GM23248 (cell line): Measurements from ENCODE around the gene SLC22A3.

Source experiments
- EZH2 ChIP-seq: fragments of 200-600 bp; sonication (generic); IDR thresholded peaks from 2 replicates; pipeline ENCODE4 v1.6.1; 2018; ENCODE audit warnings: antibody characterized with exemption, mild to moderate bottlenecking; ENCODE audit not compliant: insufficient read depth, poor library complexity, severe bottlenecking
- EZH2phosphoT487 ChIP-seq: fragments of 200-600 bp; sonication (generic); IDR thresholded peaks from 2 replicates; pipeline ENCODE4 v1.6.1; 2018; ENCODE audit warnings: antibody characterized with exemption, moderate library complexity, mild to moderate bottlenecking, low read depth; ENCODE audit not compliant: insufficient read depth

DNA sequence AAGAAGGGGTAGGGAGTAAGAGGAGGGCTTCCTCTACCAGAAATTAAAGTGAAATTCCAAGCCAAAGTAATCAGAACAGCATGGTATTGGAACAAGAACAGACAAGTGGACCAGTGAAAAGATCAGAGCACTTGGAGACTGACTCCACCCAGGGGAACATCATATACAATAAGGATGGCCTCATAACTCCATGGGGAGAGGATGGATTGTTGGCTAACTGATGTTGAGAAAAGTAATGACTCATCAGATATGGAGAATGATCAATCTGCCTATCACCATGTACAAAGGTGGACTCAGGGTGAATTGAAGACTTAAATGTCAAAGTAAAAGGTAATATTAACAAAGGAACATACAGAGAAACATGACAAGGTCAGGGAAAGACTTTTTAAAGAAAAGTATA is 12.8 kb downstream of the SLC22A3 start:
- no peak for TF ChIP-seq EZH2phosphoT487
- no peak for TF ChIP-seq EZH2
